ENCODE data around the gene PHOX2B. TPM values are rescaled to one million over a fixed set of nuclear protein-coding genes. Genes with fewer than 3 reads are reported as not detected.

Gene PHOX2B
- total RNA-seq, 1 experiment from 2014 or later: not detected

DNA sequence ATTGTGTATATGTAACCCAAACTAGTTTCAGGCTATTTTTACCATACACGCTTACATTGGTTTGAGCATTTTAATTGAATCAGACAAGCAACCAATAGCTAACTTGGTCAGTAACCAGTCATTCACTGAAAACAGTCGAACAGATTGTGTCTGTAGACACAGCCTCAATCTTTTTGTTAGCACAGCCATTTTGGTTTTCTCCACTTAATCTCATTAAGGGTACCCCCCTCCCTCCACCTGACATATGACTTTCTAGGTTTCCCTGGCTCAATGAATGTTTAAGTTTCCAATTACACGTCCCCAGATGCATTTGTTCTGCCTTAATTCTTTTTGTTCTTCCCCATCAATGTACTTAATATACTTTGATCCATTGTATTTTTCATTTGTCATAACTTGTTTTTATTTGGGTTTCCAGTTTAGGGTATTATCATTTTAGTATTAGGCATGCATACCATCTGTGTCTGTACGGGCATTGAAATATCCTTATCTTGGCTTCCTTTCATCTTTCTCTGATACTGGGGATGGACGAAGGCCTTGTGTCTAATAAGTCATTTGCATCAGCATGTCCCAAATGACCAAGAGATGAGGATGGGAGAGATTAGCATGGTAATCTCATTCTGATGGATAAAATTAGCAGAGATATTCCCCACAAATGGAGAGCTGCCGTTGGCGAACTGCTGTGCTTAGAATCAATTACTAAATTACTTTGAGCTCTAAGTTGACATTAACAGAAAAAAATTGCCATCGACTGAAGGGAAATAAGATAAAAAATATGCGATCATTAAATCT, 35.9 kb upstream of the PHOX2B start:
- no peaks in the 10 kb centered on the region for H3K27me3 Mint-ChIP-seq (ENCODE audit: unreplicated experiment)
- CTCF ChIA-PET: interaction anchor here (0.6 kb wide), 1 partner anchor 54 kb away, joined by 4 read pairs; no protein-coding TSS in a partner anchor
- TF ChIP-seq, protein P1, sequence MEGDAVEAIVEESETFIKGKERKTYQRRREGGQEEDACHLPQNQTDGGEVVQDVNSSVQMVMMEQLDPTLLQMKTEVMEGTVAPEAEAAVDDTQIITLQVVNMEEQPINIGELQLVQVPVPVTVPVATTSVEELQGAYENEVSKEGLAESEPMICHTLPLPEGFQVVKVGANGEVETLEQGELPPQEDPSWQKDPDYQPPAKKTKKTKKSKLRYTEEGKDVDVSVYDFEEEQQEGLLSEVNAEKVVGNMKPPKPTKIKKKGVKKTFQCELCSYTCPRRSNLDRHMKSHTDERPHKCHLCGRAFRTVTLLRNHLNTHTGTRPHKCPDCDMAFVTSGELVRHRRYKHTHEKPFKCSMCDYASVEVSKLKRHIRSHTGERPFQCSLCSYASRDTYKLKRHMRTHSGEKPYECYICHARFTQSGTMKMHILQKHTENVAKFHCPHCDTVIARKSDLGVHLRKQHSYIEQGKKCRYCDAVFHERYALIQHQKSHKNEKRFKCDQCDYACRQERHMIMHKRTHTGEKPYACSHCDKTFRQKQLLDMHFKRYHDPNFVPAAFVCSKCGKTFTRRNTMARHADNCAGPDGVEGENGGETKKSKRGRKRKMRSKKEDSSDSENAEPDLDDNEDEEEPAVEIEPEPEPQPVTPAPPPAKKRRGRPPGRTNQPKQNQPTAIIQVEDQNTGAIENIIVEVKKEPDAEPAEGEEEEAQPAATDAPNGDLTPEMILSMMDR (IDR thresholded peaks at IDR 0.05; ENCODE audit: unreplicated experiment): no peak
- H3K27ac Mint-ChIP-seq (ENCODE audit: unreplicated experiment): no peak overlapping the region
- H3K4me3 Mint-ChIP-seq (ENCODE audit: low read depth, unreplicated experiment): no peak overlapping the region
- H3K9me3 Mint-ChIP-seq (ENCODE audit: low read depth, unreplicated experiment): no peaks in the 10 kb centered on the region
- DNase-seq: no peak
- BruUV-seq (replicated peaks): no TSS peak
- no peaks in the 10 kb centered on the region for H3K4me1 Mint-ChIP-seq (ENCODE audit: low read depth, unreplicated experiment)
- no peaks in the 10 kb centered on the region for H3K36me3 Mint-ChIP-seq (ENCODE audit: insufficient read depth, unreplicated experiment)
- intact Hi-C loops (cut with micrococcal nuclease; ENCODE audit: unreplicated experiment): no loop called here

DNA sequence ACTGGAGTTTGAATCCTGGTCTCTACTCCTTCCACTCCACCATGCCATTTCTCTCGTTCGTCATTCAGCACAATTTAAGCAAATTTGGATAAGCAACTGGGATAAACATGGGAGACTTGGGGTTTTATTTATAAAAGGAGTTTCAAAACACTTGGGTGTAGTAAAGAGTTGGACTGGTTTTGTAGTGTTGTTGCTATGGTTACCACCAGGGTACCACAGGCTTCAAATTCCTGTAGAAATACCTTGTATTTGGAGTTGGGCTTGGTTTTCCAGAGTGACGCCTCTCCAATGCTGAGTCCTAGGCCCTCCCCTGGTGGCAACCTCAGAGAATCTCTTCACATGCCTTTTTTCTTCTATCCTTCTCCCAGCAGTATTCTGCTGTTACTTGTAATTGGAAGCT, 27.9 kb upstream of the PHOX2B start:
- Mint-ChIP-seq H3K27me3 (ENCODE audit: unreplicated experiment) (peaks cover 10% of the 10 kb centered on the region), H3K36me3 (ENCODE audit: insufficient read depth, unreplicated experiment) (no peaks in the 10 kb centered on the region), H3K4me3 (ENCODE audit: low read depth, unreplicated experiment) (no peak overlapping the region), H3K4me1 (ENCODE audit: low read depth, unreplicated experiment) (no peaks in the 10 kb centered on the region), H3K9me3 (ENCODE audit: low read depth, unreplicated experiment) (no peaks in the 10 kb centered on the region), H3K27ac (ENCODE audit: unreplicated experiment) (no peak overlapping the region)
- intact Hi-C loops (cut with micrococcal nuclease; ENCODE audit: unreplicated experiment): no loop called here
- CTCF ChIA-PET: no interaction called here
- TF ChIP-seq, protein P1 (IDR thresholded peaks at IDR 0.05; ENCODE audit: unreplicated experiment): no peak
- no peak for DNase-seq
- no TSS peak for BruUV-seq (replicated peaks)

DNA sequence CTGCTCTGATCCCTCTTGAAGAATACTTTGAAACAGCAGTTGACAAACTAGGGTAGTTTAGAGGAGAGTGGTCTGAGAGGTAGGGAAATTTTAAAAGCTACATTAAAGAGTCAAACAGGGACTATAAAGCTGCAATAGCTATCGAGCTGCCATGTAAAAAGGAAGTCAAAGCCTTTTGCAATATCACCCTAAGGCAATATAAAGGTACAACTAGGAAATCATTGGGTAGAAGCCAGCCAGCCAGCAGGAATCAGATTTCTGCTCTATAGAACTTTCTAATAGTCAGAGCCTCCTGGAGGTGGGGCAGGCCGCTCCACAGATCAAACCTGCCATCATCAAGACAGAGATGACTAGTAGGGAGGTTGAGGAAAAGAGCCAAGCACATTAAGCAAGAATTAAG, 15.2 kb upstream of the PHOX2B start:
- no peak for DNase-seq
- TF ChIP-seq, protein P1 (IDR thresholded peaks at IDR 0.05; ENCODE audit: unreplicated experiment): no peak
- Mint-ChIP-seq H3K4me3 (ENCODE audit: low read depth, unreplicated experiment) (no peak overlapping the region), H3K4me1 (ENCODE audit: low read depth, unreplicated experiment) (no peaks in the 10 kb centered on the region), H3K36me3 (ENCODE audit: insufficient read depth, unreplicated experiment) (no peaks in the 10 kb centered on the region), H3K27me3 (ENCODE audit: unreplicated experiment) (peaks cover 44% of the 10 kb centered on the region), H3K27ac (ENCODE audit: unreplicated experiment) (no peak overlapping the region), H3K9me3 (ENCODE audit: low read depth, unreplicated experiment) (no peaks in the 10 kb centered on the region)
- intact Hi-C loops (cut with micrococcal nuclease; ENCODE audit: unreplicated experiment): no loop called here
- CTCF ChIA-PET: no interaction called here
- BruUV-seq (replicated peaks): no TSS peak

DNA sequence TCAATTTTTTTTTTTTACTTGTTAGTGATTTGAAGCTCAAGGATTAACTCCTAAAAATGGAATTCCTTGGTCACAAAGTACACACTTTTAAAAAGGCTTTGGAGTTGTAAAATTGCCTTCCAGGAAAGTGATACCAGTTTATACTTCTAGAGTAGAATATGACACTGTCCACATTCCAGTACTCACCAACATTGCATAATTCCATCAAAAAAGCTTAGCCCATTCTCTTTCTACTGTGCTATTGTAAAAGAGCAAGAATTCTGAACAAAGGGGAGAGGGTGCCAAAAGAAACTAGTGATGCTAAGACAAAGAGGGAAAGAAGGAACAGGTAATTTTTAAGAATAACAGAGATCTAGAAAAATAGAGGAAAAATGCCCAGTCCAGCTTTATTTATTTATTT, 10.4 kb upstream of the PHOX2B start:
- CTCF ChIA-PET: interaction anchor here (0.7 kb wide), 1 partner anchor 302 kb away, joined by 4 read pairs; no protein-coding TSS in a partner anchor
- TF ChIP-seq, protein P1 (IDR thresholded peaks at IDR 0.05; ENCODE audit: unreplicated experiment): no peak
- intact Hi-C loops (cut with micrococcal nuclease; ENCODE audit: unreplicated experiment): no loop called here
- Mint-ChIP-seq H3K36me3 (ENCODE audit: insufficient read depth, unreplicated experiment) (no peaks in the 10 kb centered on the region), H3K27ac (ENCODE audit: unreplicated experiment) (no peak overlapping the region), H3K4me1 (ENCODE audit: low read depth, unreplicated experiment) (no peaks in the 10 kb centered on the region), H3K4me3 (ENCODE audit: low read depth, unreplicated experiment) (no peak overlapping the region), H3K27me3 (ENCODE audit: unreplicated experiment) (peaks cover 75% of the 10 kb centered on the region), H3K9me3 (ENCODE audit: low read depth, unreplicated experiment) (no peaks in the 10 kb centered on the region)
- BruUV-seq (replicated peaks): no TSS peak
- no peak for DNase-seq
